ENCODE measurements around the gene ZDBF2.
"Not testable (repeated sequence)": the region's sequence is repeated elsewhere in the genome, so short reads cannot be mapped to it uniquely, and the experiment has no call there.

The ZDBF2 gene

GRCh38 chr2:206336861-206337260, 62.4 kb downstream of the ZDBF2 start:
- DNase-seq = no peak

- no peak for DNase-seq
These were observed 63.5 kb downstream of the ZDBF2 start for GRCh38 chr2:206337956-206338355.

- DNase-seq = no peak
These were observed 66.9 kb downstream of the ZDBF2 start for GRCh38 chr2:206341396-206341795.

GRCh38 chr2:206343144-206343543, 68.7 kb downstream of the ZDBF2 start:
- DNase-seq = no peak

GRCh38 chr2:206343816-206344215, 69.4 kb downstream of the ZDBF2 start:
- no peak for DNase-seq

GRCh38 chr2:206345606-206346005, 71.1 kb downstream of the ZDBF2 start:
- DNase-seq = no peak

GRCh38 chr2:206349375-206349774, 74.9 kb downstream of the ZDBF2 start:
- no peak for DNase-seq

GRCh38 chr2:206352571-206352970, 78.1 kb downstream of the ZDBF2 start:
- DNase-seq = no peak

- peak in 1 of 3 donors; percentile 6 for DNase-seq
These were observed 79.2 kb downstream of the ZDBF2 start for GRCh38 chr2:206353685-206354084.

GRCh38 chr2:206354129-206354528, 79.7 kb downstream of the ZDBF2 start:
- DNase-seq = no peak

- DNase-seq = not testable (repeated sequence)
These were observed 82.4 kb downstream of the ZDBF2 start for GRCh38 chr2:206356840-206357239.

GRCh38 chr2:206360840-206361239, 86.4 kb downstream of the ZDBF2 start:
- not testable (repeated sequence) for DNase-seq

- no peak for DNase-seq
These were observed 87.1 kb downstream of the ZDBF2 start for GRCh38 chr2:206361407-206362045.
